ENCODE data around the gene SNX9.
A peak's percentile ranks its signal among the peaks of the same experiment; 100 is the strongest.

SNX9 gene

GRCh38 chr6:157904999-157905398 is 82.0 kb downstream of the SNX9 start:
- H3K27me3 Mint-ChIP-seq (ENCODE audit: low read depth, poor library complexity): no peaks in the 10 kb centered on the region
- DNase-seq: no peak
- H3K4me3 Mint-ChIP-seq: no peak overlapping the region
- H3K36me3 Mint-ChIP-seq (ENCODE audit: low read depth): peaks cover 45% of the 10 kb centered on the region
- H3K27ac Mint-ChIP-seq: no peak overlapping the region
- no peaks in the 10 kb centered on the region for H3K4me1 Mint-ChIP-seq
- TF ChIP-seq CTCF (IDR thresholded peaks at IDR 0.05): no peak
- no peaks in the 10 kb centered on the region for H3K9me3 Mint-ChIP-seq

GRCh38 chr6:157905590-157906342 is 82.7 kb downstream of the SNX9 start:
- Mint-ChIP-seq H3K4me1 (no peaks in the 10 kb centered on the region), H3K9me3 (no peaks in the 10 kb centered on the region), H3K36me3 (ENCODE audit: low read depth) (peaks cover 53% of the 10 kb centered on the region), H3K4me3 (no peak overlapping the region), H3K27ac (no peak overlapping the region), H3K27me3 (ENCODE audit: low read depth, poor library complexity) (no peaks in the 10 kb centered on the region)
- TF ChIP-seq CTCF (IDR thresholded peaks at IDR 0.05): no peak
- no peak for DNase-seq

- H3K9me3 Mint-ChIP-seq: no peaks in the 10 kb centered on the region
- no peak overlapping the region for H3K27ac Mint-ChIP-seq
- peaks cover 4% of the 10 kb centered on the region for H3K4me1 Mint-ChIP-seq
- DNase-seq: no peak
- H3K4me3 Mint-ChIP-seq: no peak overlapping the region
- no peak for TF ChIP-seq CTCF (IDR thresholded peaks at IDR 0.05)
- H3K36me3 Mint-ChIP-seq (ENCODE audit: low read depth): peaks cover 58% of the 10 kb centered on the region
- no peaks in the 10 kb centered on the region for H3K27me3 Mint-ChIP-seq (ENCODE audit: low read depth, poor library complexity)
Observed at GRCh38 chr6:157906537-157907061, 83.6 kb downstream of the SNX9 start.

GRCh38 chr6:157907651-157908050 is 84.6 kb downstream of the SNX9 start:
- no peaks in the 10 kb centered on the region for H3K9me3 Mint-ChIP-seq
- H3K4me1 Mint-ChIP-seq: peaks cover 4% of the 10 kb centered on the region
- H3K27ac Mint-ChIP-seq: no peak overlapping the region
- TF ChIP-seq CTCF (IDR thresholded peaks at IDR 0.05): no peak
- no peaks in the 10 kb centered on the region for H3K27me3 Mint-ChIP-seq (ENCODE audit: low read depth, poor library complexity)
- no peak overlapping the region for H3K4me3 Mint-ChIP-seq
- no peak for DNase-seq
- H3K36me3 Mint-ChIP-seq (ENCODE audit: low read depth): peaks cover 66% of the 10 kb centered on the region

- H3K4me3 Mint-ChIP-seq: no peak overlapping the region
- TF ChIP-seq CTCF (IDR thresholded peaks at IDR 0.05): no peak
- H3K27ac Mint-ChIP-seq: peak overlapping the region; percentile 53
- H3K9me3 Mint-ChIP-seq: no peaks in the 10 kb centered on the region
- DNase-seq: no peak
- H3K27me3 Mint-ChIP-seq (ENCODE audit: low read depth, poor library complexity): no peaks in the 10 kb centered on the region
- peaks cover 4% of the 10 kb centered on the region for H3K4me1 Mint-ChIP-seq
- peaks cover 70% of the 10 kb centered on the region for H3K36me3 Mint-ChIP-seq (ENCODE audit: low read depth)
Observed at GRCh38 chr6:157908369-157909281, 85.6 kb downstream of the SNX9 start.
